ENCODE data around the gene DLAT.

GRCh38 chr11:112086422-112087191, 61.4 kb downstream of the DLAT start, which contains the start of the genes SDHD and TIMM8B:
- TF ChIP-seq, protein P1, sequence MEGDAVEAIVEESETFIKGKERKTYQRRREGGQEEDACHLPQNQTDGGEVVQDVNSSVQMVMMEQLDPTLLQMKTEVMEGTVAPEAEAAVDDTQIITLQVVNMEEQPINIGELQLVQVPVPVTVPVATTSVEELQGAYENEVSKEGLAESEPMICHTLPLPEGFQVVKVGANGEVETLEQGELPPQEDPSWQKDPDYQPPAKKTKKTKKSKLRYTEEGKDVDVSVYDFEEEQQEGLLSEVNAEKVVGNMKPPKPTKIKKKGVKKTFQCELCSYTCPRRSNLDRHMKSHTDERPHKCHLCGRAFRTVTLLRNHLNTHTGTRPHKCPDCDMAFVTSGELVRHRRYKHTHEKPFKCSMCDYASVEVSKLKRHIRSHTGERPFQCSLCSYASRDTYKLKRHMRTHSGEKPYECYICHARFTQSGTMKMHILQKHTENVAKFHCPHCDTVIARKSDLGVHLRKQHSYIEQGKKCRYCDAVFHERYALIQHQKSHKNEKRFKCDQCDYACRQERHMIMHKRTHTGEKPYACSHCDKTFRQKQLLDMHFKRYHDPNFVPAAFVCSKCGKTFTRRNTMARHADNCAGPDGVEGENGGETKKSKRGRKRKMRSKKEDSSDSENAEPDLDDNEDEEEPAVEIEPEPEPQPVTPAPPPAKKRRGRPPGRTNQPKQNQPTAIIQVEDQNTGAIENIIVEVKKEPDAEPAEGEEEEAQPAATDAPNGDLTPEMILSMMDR (IDR thresholded peaks at IDR 0.05), result peak; percentile 38
- no peak for TF ChIP-seq EZH2phosphoT487 (IDR thresholded peaks at IDR 0.05)
- no peak for TF ChIP-seq EZH2 (IDR thresholded peaks at IDR 0.05)
